ENCODE results near the gene MAP4K4. TPM values are rescaled to one million over a fixed set of nuclear protein-coding genes. Genes with fewer than 3 reads are reported as not detected.

The MAP4K4 gene
- polyA plus RNA-seq, 3 donors, result 5.3 to 66.9 (median 8.7) TPM

GRCh38 chr2:101736861-101737291 lies 39.4 kb downstream of the MAP4K4 start:
- Histone ChIP-seq H2AFZ (ENCODE audit: insufficient read depth, low read depth, low read length, poor library complexity, severe bottlenecking) (no peak overlapping the region), H3K9me3 (replicated peaks in 1 of 2; ENCODE audit: control insufficient read depth in 1 of 2, insufficient read depth in 1 of 2, low read length in 2 of 2) (no peaks in the 10 kb centered on the region), H3K4me2 (replicated peaks; ENCODE audit: extremely low read depth, low read length, poor library complexity, severe bottlenecking) (peak overlapping the region; percentile 52), H3K27me3 (ENCODE audit: control insufficient read depth in 2 of 2, insufficient read depth in 2 of 2, low read length in 2 of 2) (no peaks in the 10 kb centered on the region), H3K4me3 (replicated peaks in 1 of 3; ENCODE audit: low read depth in 2 of 3, low read length in 3 of 3) (peak overlapping the region in 1 of 3 experiments; percentile 27), H3K4me1 (ENCODE audit: control insufficient read depth in 1 of 2, insufficient read depth in 2 of 2, low read length in 2 of 2) (peaks cover 82 to 89% of the 10 kb centered on the region in 2 donors), H3K79me2 (ENCODE audit: insufficient read depth, low read length) (peaks cover 99% of the 10 kb centered on the region), H3K27ac (ENCODE audit: low read depth in 1 of 2, low read length in 2 of 2) (peak overlapping the region in 1 of 2 donors; percentile 77), H3K9ac (ENCODE audit: insufficient read depth, low read length, poor library complexity, severe bottlenecking) (no peak overlapping the region), H4K20me1 (ENCODE audit: insufficient read depth, low read length) (peaks cover 96% of the 10 kb centered on the region), H3K36me3 (replicated peaks in 1 of 2; ENCODE audit: control insufficient read depth in 1 of 2, insufficient read depth in 2 of 2, low read length in 2 of 2) (no peaks in the 10 kb centered on the region)
- Mint-ChIP-seq H3K27me3 (ENCODE audit: low read depth in 3 of 3) (no peaks in the 10 kb centered on the region), H3K9me3 (peaks cover 0 to 2% (median 0%) of the 10 kb centered on the region in 7 donors), H3K4me3 (peak overlapping the region in 1 of 2 donors; percentile 75), H3K4me1 (peaks cover 86% of the 10 kb centered on the region), H3K27ac (peak overlapping the region; percentile 71 to 93 (median 90)), H3K36me3 (peaks cover 6 to 8% of the 10 kb centered on the region in 2 donors)
- TF ChIP-seq CTCF (IDR thresholded peaks at IDR 0.05), result no peak
- intact Hi-C loops (cut with micrococcal nuclease), result loop anchor here (5.0 kb wide), 2 partner anchors 35 to 40 kb away; partner anchors contain the start of gene MAP4K4 (in 1 of the 2)
- peak; percentile 73 to 94 (median 93) for DNase-seq
- WGBS (ENCODE audit: insufficient coverage), result no CpG with 5 or more reads among the region's 1 CpG

GRCh38 chr2:101737478-101738255 lies 40.2 kb downstream of the MAP4K4 start:
- H3K4me3 Mint-ChIP-seq, result no peak overlapping the region
- peak overlapping the region; percentile 66 to 93 (median 89) for H3K27ac Mint-ChIP-seq
- Histone ChIP-seq H3K4me2 (replicated peaks; ENCODE audit: extremely low read depth, low read length, poor library complexity, severe bottlenecking) (no peak overlapping the region), H2AFZ (ENCODE audit: insufficient read depth, low read depth, low read length, poor library complexity, severe bottlenecking) (no peak overlapping the region), H3K9ac (ENCODE audit: insufficient read depth, low read length, poor library complexity, severe bottlenecking) (no peak overlapping the region), H3K27ac (ENCODE audit: low read depth in 1 of 2, low read length in 2 of 2) (peak overlapping the region in 1 of 2 donors; percentile 61), H3K79me2 (ENCODE audit: insufficient read depth, low read length) (peaks cover 99% of the 10 kb centered on the region), H3K36me3 (replicated peaks in 1 of 2; ENCODE audit: control insufficient read depth in 1 of 2, insufficient read depth in 2 of 2, low read length in 2 of 2) (no peaks in the 10 kb centered on the region), H3K9me3 (replicated peaks in 1 of 2; ENCODE audit: control insufficient read depth in 1 of 2, insufficient read depth in 1 of 2, low read length in 2 of 2) (no peaks in the 10 kb centered on the region), H3K4me1 (ENCODE audit: control insufficient read depth in 1 of 2, insufficient read depth in 2 of 2, low read length in 2 of 2) (peaks cover 90 to 97% of the 10 kb centered on the region in 2 donors), H3K27me3 (ENCODE audit: control insufficient read depth in 2 of 2, insufficient read depth in 2 of 2, low read length in 2 of 2) (no peaks in the 10 kb centered on the region), H3K4me3 (replicated peaks in 1 of 3; ENCODE audit: low read depth in 2 of 3, low read length in 3 of 3) (no peak overlapping the region), H4K20me1 (ENCODE audit: insufficient read depth, low read length) (peaks cover 96% of the 10 kb centered on the region)
- 83% methylated on average over 1 of the region's 3 CpGs for WGBS (ENCODE audit: insufficient coverage)
- DNase-seq, result peak in 1 of 3 donors; percentile 62
- no peaks in the 10 kb centered on the region for H3K27me3 Mint-ChIP-seq (ENCODE audit: low read depth in 3 of 3)
- peaks cover 0 to 2% (median 0%) of the 10 kb centered on the region in 7 donors for H3K9me3 Mint-ChIP-seq
- TF ChIP-seq CTCF (IDR thresholded peaks at IDR 0.05), result no peak
- H3K36me3 Mint-ChIP-seq, result peaks cover 5 to 7% of the 10 kb centered on the region in 2 donors
- intact Hi-C loops (cut with micrococcal nuclease), result loop anchor here (5.0 kb wide), 2 partner anchors 35 to 40 kb away; partner anchors contain the start of gene MAP4K4 (in 1 of the 2)
- H3K4me1 Mint-ChIP-seq, result peaks cover 88% of the 10 kb centered on the region
